NCI-H128 (cell line): ENCODE results near the gene TIGD1.

Source experiments
- DNase-seq: peaks from one replicate; lab custom pipeline; 2025; ENCODE audit not compliant: unreplicated experiment; lab: John Stamatoyannopoulos, UW

The TIGD1 gene

DNA sequence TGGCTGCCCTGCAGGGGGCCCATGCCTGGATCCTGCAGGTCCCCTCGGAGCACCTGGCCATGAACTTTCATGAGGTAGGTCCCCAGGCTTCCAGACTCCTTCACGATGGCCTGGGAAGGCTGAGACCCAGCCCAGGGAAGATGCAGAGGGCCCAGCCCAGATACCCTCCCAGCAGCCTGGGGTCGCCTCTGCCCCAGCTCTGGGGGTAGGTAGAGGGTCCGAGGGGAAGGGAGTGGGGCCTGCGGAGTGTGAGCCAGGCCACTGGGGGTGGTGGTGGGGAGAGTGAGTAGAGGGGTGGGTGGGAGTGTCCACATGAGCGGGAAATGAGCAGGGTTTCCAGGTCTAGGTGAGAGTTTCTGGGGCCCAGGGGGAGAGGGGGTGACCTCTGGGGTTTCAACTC, 25.6 kb downstream of the TIGD1 start:
- no peak for DNase-seq

DNA sequence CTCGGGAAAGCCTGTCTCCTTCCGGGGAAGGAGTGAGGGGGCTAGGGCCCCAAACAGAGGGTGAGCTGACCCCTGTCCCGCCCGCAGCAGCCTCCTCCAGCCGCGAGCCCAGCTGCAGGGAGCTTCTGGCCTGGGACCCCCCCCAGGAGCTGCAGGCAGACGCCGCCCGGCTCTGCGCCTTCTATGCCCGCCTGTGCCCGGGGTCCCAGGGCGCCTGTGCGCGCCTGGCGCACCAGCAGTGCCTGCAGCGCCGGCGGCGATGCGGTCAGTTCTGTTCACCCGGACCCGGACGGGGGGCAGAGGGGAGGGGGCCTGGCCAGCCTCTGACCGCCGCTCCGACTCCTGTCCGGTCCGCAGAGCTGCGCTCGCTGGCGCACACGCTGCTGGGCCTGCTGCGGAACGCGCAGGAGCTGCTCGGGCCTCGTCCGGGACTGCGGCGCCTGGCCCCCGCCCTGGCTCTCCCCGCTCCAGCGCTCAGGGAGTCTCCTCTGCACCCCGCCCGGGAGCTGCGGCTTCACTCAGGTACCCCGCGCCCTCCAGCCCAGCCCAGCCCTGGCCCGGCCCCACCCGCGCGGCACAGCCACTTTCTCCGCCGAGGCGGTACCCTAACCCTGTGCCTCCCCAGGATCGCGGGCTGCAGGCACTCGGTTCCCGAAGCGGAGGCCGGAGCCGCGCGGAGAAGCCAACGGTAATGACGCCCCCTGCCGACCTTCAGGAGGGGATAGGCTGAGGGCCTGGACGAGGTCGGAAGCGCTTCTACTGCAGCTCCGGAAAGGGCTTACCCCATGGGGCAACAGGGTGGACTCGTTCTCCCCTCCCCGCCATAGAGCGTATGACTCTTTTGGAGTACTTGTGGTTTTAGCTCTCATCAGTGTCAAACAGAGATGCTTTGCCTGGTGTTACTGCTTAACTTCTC, 26.4 kb downstream of the TIGD1 start:
- DNase-seq, result no peak

DNA sequence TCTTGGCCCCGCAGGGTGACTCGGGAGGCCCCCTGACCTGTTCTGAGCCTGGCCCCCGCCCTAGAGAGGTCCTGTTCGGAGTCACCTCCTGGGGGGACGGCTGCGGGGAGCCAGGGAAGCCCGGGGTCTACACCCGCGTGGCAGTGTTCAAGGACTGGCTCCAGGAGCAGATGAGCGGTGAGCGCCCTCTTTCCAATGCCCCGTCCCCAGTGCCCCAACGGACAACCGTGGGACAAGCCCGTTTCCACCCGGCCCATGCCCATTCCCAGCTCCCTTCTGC, 27.0 kb downstream of the TIGD1 start:
- no peak for DNase-seq

DNA sequence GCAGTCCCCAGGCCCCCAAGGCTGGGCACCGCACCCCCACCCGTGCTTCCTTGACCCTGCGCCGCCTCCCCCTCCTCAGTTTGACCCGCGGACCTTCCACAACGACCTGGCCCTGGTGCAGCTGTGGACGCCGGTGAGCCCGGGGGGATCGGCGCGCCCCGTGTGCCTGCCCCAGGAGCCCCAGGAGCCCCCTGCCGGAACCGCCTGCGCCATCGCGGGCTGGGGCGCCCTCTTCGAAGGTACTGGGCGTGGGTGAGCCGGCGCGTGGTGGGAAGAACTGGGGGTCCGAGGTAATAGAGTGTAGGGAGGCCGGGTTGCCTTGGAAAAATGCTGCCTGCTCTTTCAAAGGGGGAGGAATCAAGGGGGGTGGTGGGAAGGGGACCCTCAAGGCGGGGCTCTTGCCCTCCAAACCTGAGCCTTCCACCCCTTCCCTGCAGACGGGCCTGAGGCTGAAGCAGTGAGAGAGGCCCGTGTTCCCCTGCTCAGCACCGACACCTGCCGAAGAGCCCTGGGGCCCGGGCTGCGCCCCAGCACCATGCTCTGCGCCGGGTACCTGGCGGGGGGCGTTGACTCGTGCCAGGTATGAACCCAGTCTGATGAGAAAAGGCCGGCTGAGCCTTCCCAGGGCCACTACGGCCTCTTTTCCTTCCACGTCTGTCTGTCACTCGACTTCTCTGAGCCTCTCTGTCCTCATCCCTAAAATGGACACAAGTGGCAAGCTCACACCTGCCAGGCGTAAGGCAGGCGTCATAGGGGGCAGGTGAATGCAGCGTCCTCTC, 27.5 kb downstream of the TIGD1 start:
- no peak for DNase-seq

DNA sequence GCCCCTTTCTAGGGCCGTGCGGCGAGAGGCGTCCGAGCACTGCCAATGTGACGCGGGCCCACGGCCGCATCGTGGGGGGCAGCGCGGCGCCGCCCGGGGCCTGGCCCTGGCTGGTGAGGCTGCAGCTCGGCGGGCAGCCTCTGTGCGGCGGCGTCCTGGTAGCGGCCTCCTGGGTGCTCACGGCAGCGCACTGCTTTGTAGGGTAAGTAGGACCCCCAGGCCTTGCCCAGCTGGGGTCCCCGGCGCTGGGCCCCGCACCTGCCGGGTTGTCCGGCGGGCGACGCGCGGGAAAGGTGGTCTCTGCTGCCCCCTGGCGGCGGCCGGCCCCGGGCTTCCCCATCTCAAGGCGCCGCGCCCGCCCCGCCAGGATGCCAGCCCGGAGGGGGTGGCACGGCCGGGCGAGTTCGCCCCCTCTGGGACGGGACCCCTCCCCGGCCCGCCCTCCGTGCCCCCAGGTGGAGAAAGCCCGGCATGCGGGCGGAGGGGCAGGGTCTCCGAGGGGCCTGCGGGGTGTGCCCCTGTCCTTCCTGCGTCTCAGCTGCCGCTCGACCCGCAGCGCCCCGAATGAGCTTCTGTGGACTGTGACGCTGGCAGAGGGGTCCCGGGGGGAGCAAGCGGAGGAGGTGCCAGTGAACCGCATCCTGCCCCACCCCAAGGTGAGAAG, 28.3 kb downstream of the TIGD1 start:
- DNase-seq, result no peak

DNA sequence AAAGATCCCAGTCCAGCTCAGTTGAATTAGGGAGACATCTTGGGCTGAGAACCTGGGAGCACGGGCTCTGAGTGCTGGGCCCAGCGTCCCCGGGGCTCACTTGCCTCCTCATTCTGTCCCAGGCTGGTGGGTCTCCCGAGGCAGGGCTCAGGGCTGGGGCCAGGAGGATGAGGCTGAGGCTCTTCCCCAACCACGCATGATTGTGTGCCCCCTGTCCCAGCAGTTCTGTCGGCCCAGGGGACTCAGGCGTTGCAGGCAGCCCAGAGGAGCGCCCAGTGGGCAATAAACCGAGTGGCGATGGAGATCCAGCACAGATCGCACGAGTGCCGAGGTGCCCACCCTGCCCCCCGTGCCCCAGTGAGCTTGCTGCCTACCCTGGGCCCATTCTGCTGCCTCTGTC, 29.3 kb downstream of the TIGD1 start:
- no peak for DNase-seq

DNA sequence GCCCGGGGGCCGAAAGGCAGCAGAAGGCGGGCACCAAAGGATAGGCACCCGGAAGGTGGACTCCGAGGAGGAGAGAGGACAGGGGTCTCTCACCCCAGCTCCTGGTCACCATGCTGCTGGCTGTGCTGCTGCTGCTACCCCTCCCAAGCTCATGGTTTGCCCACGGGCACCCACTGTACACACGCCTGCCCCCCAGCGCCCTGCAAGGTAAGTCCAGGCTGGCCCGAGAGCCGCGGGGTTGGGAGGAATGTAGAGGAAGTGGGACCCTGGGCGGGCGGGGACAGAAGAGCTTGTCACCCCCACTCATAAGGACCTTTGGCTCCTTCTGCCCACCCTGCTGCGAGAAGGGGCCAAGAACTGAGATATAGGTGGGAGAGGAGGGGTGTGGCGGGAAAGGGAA, 29.9 kb downstream of the TIGD1 start:
- no peak for DNase-seq

DNA sequence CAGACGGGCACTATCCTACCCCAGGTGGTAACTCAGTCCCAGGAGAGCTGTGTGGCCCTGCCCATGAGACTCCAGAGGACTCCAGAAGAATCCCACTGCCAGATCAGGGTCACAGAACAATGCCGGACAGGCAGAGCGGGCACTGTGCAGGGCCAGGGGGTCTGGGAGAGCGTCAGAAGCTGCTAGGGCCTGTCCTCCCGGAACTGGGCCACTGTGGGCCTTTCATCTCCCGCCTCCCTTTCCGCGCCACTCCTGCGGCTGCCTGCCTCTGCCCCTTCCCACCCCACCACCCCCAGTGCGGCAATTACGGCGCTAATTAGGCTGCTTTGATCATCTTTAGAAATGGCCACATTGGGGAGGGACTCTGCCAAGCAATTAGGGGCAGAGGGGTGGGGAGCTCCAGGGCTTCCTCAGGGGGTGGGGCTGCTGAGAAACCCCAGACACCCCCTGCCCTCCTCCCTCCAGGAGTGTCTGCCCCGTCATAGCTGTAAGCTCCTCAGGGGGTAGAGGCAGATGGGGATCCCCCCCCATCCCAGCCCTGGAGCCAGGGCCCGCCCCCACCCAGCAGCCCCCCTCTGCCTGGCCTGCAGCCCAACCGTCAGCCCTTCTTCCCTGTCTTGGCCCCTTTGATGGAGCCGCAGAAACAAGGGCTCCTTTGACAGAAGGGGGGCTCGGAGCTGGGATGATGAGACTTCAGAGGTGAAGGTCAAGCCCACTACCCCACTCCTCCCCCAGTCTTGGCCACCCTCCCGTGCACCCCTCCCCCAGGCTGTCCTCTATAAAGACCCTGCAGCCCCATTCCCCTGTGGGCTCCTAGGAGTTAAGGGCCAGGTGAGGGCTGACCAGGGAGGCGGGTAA, 30.5 kb downstream of the TIGD1 start, which contains the start of gene PRSS56:
PRSS56 (plus strand) TSS at position 808 of the 858 bp plus-strand sequence. CDS start 211 bp downstream, outside the sequence.
- DNase-seq, result no peak

DNA sequence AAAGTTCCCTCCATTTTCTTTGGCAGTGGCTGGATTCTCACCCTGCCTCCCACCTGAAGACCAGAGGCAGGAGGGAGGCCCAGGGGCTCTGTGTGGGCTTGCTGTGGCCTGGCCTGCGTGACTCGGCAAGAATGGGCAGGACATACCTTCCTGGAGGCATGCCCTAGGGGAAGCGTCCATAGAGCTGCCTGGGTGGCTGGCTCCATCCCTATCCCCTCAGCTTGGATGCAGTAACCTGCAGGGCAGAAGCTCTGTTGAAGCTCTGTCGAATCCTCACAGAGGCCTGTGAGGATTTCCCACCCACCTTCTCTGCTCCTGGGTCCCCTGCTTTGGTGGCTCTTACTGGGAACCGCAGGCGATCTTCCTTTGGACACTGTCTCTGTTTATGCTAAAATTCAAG, 31.5 kb downstream of the TIGD1 start:
- DNase-seq, result no peak

DNA sequence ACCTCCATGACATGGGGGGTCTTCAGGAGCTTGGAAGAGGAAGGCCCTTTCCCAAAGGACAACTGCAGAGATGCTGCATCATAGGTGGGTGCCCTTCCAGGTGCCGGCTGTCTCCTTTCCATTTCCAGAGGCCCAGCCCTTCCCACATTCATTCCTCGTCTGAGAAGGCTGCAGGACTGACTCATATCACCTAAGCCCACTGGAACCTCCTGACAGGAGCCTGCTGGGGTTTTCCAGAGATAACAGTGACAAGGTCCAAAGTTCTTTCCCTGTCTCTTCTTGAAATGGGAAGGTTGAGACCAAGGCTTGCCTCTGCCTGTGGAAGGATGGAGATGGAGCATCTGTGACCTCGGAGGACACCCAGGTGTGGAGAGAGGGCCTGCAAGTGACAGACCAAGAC, 33.8 kb downstream of the TIGD1 start:
- no peak for DNase-seq

DNA sequence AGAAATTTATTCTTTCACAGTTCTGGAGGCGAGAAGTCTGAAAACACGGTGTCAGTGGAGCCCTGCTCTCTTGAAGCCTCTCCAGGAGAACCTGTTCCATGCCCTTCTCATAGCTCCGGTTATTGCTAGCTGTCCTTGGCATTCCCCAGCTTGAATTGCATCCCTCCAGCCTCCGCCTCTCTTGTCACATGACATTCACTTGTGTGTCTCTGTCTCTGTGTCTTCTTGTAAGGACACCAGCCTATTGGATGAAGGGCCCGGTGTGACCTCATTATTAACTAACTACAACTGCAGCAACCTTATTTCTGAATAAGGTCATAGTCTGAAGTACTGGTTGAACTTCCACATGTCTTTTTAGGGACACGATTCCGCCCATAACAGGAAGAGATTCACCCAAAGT, 34.7 kb downstream of the TIGD1 start:
- DNase-seq, result no peak

DNA sequence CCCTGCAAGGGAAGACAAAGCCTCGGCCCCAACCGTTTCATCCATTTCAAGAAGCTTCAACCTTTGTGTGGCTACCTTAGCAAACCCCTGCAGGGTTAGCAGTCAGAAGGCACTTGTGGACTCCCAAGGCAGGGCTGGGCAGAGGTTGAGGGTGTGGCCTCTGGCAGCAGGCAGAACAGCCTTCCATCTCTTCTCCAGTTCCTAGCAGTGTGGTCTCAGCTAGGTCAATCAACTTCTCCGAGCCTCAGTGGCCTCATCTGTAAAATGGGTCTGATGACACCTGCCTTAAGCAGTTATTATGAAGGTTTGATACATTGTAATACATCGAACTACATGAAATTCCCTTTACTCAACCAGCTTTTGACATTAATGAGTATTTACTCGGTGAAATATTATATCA, 37.0 kb downstream of the TIGD1 start:
- no peak for DNase-seq

DNA sequence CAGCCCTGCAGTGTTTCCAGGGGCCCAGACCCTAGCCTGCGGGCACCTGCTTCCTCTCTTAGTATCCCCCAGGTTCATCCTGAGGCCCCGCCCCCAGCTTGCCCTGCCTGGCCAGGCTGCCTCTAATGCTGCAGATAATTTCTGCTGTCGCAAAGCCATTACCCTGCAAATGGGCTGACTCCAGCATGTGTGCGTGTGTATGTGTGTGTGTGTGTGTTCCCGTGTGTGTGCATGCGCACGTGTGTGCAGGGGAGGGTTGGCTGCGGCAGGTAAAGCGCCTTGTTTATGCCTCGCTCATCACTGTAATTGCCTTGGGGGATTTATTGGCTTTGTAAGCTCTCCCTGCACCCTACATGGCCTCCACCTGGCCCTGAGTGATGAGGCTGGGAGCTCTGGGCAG, 37.8 kb downstream of the TIGD1 start:
- no peak for DNase-seq

DNA sequence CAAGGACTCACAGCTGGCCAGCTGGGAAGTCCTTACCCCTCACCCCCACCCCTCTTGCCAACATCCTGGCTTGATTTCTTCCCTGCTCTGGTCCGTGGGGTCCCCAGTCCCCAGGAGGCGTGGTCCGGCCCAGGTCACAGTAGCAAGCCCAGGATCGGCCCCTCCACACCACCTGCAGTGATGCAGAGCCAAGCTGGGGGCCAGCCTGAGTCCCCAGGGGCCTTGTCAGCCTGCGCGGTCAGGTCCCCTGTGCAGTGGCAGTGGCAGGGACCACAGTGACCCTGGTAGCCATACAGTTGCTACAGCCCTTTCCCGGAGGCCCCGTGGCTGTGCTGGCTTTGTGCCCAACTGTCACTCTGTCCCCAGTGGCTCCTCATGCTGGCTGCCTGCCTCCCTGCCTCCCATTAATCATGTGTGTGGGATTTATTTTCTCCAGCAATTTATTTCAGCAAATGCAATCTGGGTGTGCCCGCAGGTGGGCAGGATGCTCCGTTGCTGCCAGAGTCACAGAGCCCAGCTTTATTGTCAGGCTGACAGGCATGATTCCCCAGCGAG, 38.9 kb downstream of the TIGD1 start:
- no peak for DNase-seq

DNA sequence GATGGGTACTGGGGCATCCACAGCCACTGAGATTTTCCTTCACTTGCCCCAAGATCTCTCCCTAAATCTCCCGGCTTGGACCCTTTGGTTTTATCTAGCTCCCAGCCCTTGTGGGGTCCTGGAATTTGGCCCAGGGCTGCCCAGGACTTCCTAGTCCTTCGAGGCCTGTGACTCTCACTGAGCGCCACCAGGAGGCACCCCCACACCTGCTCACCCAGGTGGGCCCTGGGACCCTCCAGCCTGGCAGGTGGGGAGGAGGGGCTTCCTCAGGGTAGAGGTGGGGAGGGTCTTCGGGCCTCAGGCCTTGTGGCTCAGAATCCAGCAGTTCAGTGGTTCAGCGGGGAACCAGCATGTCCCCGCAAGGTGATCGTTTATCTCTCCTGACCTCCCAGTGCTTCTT, 42.1 kb downstream of the TIGD1 start:
- no peak for DNase-seq

DNA sequence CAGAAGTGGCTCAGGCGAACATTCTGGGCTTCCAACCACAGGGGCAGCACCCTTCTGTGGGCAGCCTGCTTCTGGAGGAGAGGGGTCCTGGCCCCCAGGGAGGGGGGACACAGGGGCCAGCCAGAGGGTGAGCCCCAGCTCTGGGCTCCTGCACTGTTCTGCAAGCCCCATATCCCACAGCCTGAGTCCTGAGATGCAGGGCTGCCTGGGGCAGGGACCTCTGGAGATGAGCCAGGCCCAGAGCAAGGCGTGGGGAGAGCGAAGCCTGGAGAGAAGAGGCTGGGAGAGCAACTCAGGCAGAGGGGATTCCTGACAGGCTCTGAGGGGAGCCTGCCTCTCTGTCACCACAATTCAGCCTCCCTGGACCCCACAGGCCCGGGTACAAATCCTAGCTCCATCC, 43.6 kb downstream of the TIGD1 start:
- no peak for DNase-seq

DNA sequence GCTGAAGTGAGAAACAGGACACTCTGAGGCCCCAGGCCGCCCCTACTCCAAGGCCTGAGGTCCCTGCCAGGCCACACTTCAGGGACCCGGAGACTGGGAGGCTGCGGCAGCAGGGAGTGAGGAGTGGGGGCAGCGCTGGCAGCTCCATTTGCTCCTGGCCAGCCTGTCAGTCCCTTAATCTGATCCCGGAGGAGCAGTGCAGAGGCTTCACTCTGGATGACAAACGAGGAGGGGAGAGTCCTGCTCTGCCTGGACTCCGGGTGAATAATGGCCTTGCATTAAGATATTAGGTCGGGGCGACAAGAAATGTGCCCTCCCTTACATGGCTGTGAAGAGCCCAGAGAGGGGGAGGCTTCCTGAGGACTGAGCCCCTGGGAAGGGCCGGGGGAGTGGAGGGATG, 44.5 kb downstream of the TIGD1 start:
- DNase-seq, result no peak

DNA sequence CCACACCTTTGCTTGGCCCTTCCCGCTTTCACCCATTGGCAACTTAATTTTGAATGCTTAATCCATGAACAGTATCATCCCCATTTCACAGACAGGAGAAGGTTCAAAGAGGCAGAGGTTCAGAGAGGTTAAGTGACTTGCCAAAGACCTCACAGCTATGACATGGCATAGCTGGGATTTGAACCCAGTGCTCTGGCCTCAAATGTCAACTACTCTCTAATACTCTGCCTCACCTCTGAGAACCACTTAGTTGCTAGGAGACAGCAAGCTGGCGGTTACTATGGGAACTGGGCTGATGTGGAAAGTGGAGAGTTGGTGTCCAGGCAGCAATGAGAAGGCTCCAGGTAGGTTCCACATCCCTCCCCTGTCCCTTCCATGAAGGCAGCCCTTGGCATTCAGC, 45.9 kb downstream of the TIGD1 start:
- no peak for DNase-seq

DNA sequence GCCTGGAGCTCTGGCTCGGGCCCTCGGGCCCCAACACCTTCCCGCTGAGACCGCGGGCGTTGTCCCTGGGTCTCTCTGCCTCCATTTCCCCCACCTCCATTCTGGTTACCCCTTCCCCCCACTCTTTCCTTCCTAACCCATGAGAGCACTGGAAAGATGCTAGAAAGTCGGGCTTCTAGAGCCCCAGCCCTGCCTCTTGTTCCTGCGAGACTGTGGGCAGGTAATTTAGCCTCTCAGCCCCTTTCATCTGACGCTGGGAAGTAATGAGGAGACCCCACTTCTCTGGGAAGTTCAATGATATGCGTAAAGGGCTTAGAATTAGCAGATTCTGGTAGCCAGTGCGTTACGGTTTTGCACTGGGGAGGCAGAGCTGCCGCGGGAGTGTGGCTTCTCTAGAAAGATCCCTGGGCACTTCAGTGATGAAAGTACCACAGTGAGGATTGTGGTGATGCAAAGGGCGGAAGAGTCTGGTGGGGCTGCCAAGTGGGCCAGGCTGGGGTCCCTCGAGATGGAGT, 46.5 kb downstream of the TIGD1 start:
- no peak for DNase-seq
